ENCODE results near the gene DDX19B. TPM values are rescaled to one million over a fixed set of nuclear protein-coding genes. Genes with fewer than 3 reads are reported as not detected.

The DDX19B gene
- total RNA-seq, 1 donor: 23.7 TPM

Small RNAs within 50 kb of the gene (small RNA-seq; reads per million reads assigned to genes)
- not detected for gene RN7SL279P

Other genes with a start within 250 kb of the DDX19B start
- gene PDPR, start 184.9 kb upstream of the DDX19B start, total RNA-seq: 24.5 and 31.1 TPM in 2 replicates
- under 0.01 and 0.43 TPM in 2 replicates for gene CLEC18C, start 125.4 kb upstream of the DDX19B start, total RNA-seq
- gene EXOSC6, start 47.2 kb upstream of the DDX19B start, total RNA-seq: 32.0 and 32.9 TPM in 2 replicates
- gene AARS1, start 9.7 kb upstream of the DDX19B start, total RNA-seq: 113 and 164 TPM in 2 replicates
- gene DDX19A, start 47.7 kb downstream of the DDX19B start, total RNA-seq: 41.6 and 49.7 TPM in 2 replicates
- 42.7 and 51.2 TPM in 2 replicates for gene ST3GAL2, start 139.9 kb downstream of the DDX19B start, total RNA-seq
- gene FCSK, start 155.4 kb downstream of the DDX19B start, total RNA-seq: 9.0 and 9.5 TPM in 2 replicates
- 57.0 and 64.8 TPM in 2 replicates for gene COG4, start 224.4 kb downstream of the DDX19B start, total RNA-seq
- gene SF3B3, start 224.6 kb downstream of the DDX19B start, total RNA-seq: 111 and 154 TPM in 2 replicates

Measured in fibroblast of villous mesenchyme (primary cell).